HEK293 (cell line): ENCODE data around the gene RIPOR3.
A peak's percentile ranks its signal among the peaks of the same experiment; 100 is the strongest.

Experiments used
- CTCF ChIP-seq: fragments of 450-650 bp; formaldehyde crosslinking; IDR thresholded peaks from 2 replicates; pipeline ENCODE4 v1.5.1; 2016; ENCODE audit warnings: missing biosample characterization, missing genetic modification characterization
- GLI4 ChIP-seq: fragments of 450-650 bp; formaldehyde crosslinking; IDR thresholded peaks from 2 replicates; pipeline ENCODE4 v1.5.1; 2016; ENCODE audit warnings: missing biosample characterization, missing genetic modification characterization
- IKZF3 ChIP-seq: fragments of 450-650 bp; IDR thresholded peaks from 2 replicates; pipeline ENCODE4 v1.5.0; 2018; ENCODE audit warnings: missing biosample characterization, mild to moderate bottlenecking, missing genetic modification characterization, moderate library complexity
- PRDM4 ChIP-seq: fragments of 450-650 bp; formaldehyde crosslinking; IDR thresholded peaks from 2 replicates; pipeline ENCODE4 v1.5.1; 2017; ENCODE audit warnings: missing biosample characterization, missing genetic modification characterization
- YY1 ChIP-seq: fragments of 450-650 bp; formaldehyde crosslinking; IDR thresholded peaks from 2 replicates; pipeline ENCODE4 v1.5.1; 2018; ENCODE audit warnings: missing biosample characterization, missing genetic modification characterization
- ZNF354C ChIP-seq: fragments of 450-650 bp; formaldehyde crosslinking; IDR thresholded peaks from 2 replicates; pipeline ENCODE4 v1.5.1; 2016; ENCODE audit warnings: missing biosample characterization, missing genetic modification characterization, low read depth, borderline replicate concordance
- ZNF549 ChIP-seq: fragments of 450-650 bp; IDR thresholded peaks from 2 replicates; pipeline ENCODE4 v1.5.1; 2018; ENCODE audit warnings: missing biosample characterization, missing genetic modification characterization, mild to moderate bottlenecking, inconsistent platforms, moderate library complexity
- ZNF571 ChIP-seq: fragments of 450-650 bp; formaldehyde crosslinking; IDR thresholded peaks from 2 replicates; pipeline ENCODE4 v1.5.0; 2017; ENCODE audit warnings: missing biosample characterization, missing genetic modification characterization
- ZNF596 ChIP-seq: fragments of 450-650 bp; IDR thresholded peaks from 2 replicates; pipeline ENCODE4 v1.5.0; 2018; ENCODE audit warnings: missing biosample characterization, mild to moderate bottlenecking, missing genetic modification characterization, moderate library complexity
- ZNF639 ChIP-seq: fragments of 450-650 bp; formaldehyde crosslinking; IDR thresholded peaks from 2 replicates; pipeline ENCODE4 v1.5.1; 2016; ENCODE audit warnings: missing biosample characterization, missing genetic modification characterization
- ZNF658 ChIP-seq: fragments of 450-650 bp; formaldehyde crosslinking; IDR thresholded peaks from 2 replicates; pipeline ENCODE4; 2016; ENCODE audit warnings: missing biosample characterization, missing genetic modification characterization
- TF ChIP-seq, protein P1 (sequence below): fragments of 450-650 bp; formaldehyde crosslinking; IDR thresholded peaks from 2 replicates; pipeline ENCODE4 v1.5.1; 2017; ENCODE audit warnings: missing biosample characterization, mild to moderate bottlenecking, missing genetic modification characterization, moderate library complexity

- no peak for TF ChIP-seq YY1 (tag by site-specific recombination)
- no peak for TF ChIP-seq ZNF571 (tag by site-specific recombination)
- TF ChIP-seq GLI4 = no peak
- TF ChIP-seq, protein P1, sequence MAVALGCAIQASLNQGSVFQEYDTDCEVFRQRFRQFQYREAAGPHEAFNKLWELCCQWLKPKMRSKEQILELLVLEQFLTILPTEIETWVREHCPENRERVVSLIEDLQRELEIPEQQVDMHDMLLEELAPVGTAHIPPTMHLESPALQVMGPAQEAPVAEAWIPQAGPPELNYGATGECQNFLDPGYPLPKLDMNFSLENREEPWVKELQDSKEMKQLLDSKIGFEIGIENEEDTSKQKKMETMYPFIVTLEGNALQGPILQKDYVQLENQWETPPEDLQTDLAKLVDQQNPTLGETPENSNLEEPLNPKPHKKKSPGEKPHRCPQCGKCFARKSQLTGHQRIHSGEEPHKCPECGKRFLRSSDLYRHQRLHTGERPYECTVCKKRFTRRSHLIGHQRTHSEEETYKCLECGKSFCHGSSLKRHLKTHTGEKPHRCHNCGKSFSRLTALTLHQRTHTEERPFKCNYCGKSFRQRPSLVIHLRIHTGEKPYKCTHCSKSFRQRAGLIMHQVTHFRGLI (tag by site-specific recombination) = no peak
- TF ChIP-seq ZNF658 (tag by site-specific recombination) = no peak
- no peak for TF ChIP-seq ZNF354C (tag by site-specific recombination)
- peak; percentile 77 for TF ChIP-seq CTCF (tag by site-specific recombination)
- no peak for TF ChIP-seq ZNF596 (tag by site-specific recombination)
- TF ChIP-seq PRDM4 = no peak
- no peak for TF ChIP-seq IKZF3 (tag by site-specific recombination)
- no peak for TF ChIP-seq ZNF639 (tag by site-specific recombination)
- TF ChIP-seq ZNF549 (tag by site-specific recombination) = no peak
These were observed 65.2 kb downstream of the RIPOR3 start for GRCh38 chr20:50625986-50626677.
